Thyroid gland (tissue), 4 donors: ENCODE data around the gene TLX2. TPM values are rescaled to one million over a fixed set of nuclear protein-coding genes. Genes with fewer than 3 reads are reported as not detected.

Source experiments
- DNase-seq, 2 donors: peaks; one replicate each; pipeline ENCODE4 v3.0.0-alpha.2; 2019
- H3K27ac ChIP-seq, 3 donors: fragments of 200-600 bp; sonication (generic); 1 replicate in 2 of 3; 2 replicates in 1 of 3; pipeline ENCODE4 v1.5.1; 2016 to 2019; ENCODE audit warnings: mild to moderate bottlenecking in 1 of 3, moderate library complexity in 1 of 3
- H3K27me3 ChIP-seq: fragments of 200-600 bp; sonication (generic); one replicate; pipeline ENCODE4 v1.5.1; 2019
- H3K36me3 ChIP-seq, 2 donors: fragments of 200-600 bp; sonication (generic); one replicate each; pipeline ENCODE4 v1.5.1; 2016 to 2019
- H3K4me1 ChIP-seq, 2 donors: fragments of 200-600 bp; sonication (generic); one replicate each; pipeline ENCODE4 v1.5.1; 2017 to 2019
- H3K4me3 ChIP-seq, 3 donors: fragments of 200-600 bp; sonication (generic); replicated peaks in 1 of 3; 1 replicate in 2 of 3; 2 replicates in 1 of 3; pipeline ENCODE4 v1.5.1; 2016; ENCODE audit warnings: mild to moderate bottlenecking in 1 of 3
- H3K9me3 ChIP-seq: fragments of 200-600 bp; sonication (generic); one replicate; pipeline ENCODE4 v1.5.1; 2017
- POLR2A ChIP-seq, 2 donors: fragments of 450-650 bp; IDR thresholded peaks; one replicate each; pipeline ENCODE4 v1.6.1; 2017; ENCODE audit warnings: antibody characterized with exemption in 2 of 2, mild to moderate bottlenecking in 2 of 2, moderate library complexity in 1 of 2
- WGBS, 2 donors: methylation state at CpG; one replicate each; pipeline ENCODE4 v1.1.5; 2017; 5-methylcytosine and 5-hydroxymethylcytosine counted together
- intact Hi-C: fragments of 100-400 bp; cut with DNase I; formaldehyde crosslinking; loops from one replicate; pipeline ENCODE4 v1.15.1; 2023
- total RNA-seq, 4 donors: library from RNA; depleted of rRNA; stranded (reverse); fragments of >200 nt; gene quantifications; one replicate each; pipeline ENCODE4 v1.2.3, GENCODE V29; 2016
- TF ChIP-seq, protein P1 (sequence below), 6 experiments: fragments of 200-600 bp in 3 of 6; fragments of 450-650 bp in 3 of 6; sonication (generic) in 3 of 6; IDR thresholded peaks; one replicate each; pipeline ENCODE4 v1.5.1; 2016 to 2019; ENCODE audit warnings: antibody characterized with exemption in 6 of 6, mild to moderate bottlenecking in 2 of 6, inconsistent platforms in 1 of 6, moderate library complexity in 1 of 6

Gene TLX2
- total RNA-seq, 4 donors from 2014 or later = not detected

DNA sequence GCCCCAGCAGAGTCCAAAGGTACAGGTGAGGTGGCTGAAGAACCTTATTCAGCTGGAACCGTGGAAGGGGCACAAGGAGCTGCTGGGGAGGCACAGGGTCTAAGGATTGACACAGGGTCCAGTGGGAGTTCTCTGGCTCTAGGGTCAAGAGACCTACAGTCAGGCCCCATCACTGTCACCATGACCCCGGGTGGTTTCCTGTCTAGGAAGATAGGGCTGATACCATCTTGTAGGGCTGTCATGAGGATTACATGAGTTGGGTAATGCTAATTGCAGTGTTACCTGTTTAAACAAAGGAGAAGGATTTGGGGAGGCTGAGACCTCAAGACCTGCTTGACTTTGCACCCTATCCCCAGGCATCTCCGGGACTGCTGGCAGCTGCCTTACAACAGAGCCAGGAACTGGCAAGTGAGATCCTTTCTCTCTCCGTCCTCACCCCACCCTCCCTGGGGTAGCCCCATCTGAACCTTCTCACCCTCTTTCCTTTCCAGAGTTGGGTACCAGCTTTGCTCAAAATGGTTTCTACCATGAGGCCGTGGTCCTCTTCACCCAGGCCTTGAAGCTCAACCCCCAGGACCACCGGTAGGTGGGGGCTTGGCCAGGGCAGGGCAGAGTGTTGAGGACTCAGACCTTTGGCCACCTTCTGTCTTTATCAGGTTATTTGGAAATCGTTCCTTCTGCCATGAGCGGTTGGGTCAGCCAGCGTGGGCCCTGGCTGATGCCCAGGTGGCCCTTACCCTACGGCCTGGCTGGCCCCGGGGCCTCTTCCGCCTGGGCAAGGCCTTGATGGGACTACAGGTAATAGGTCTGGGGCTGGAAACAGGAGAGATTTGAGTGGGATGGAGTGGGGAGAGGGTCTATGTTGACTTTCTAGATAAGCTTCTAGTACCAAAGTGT, 22.4 kb upstream of the TLX2 start:
- WGBS, 2 donors = 95 to 99% methylated on average over 12 of the region's 12 CpGs
- Histone ChIP-seq H3K4me1 (no peaks in the 10 kb centered on the region), H3K27ac (no peak overlapping the region), H3K9me3 (no peaks in the 10 kb centered on the region), H3K36me3 (peaks cover 29 to 40% of the 10 kb centered on the region in 2 donors), H3K27me3 (no peaks in the 10 kb centered on the region), H3K4me3 (no peak overlapping the region)
- TF ChIP-seq POLR2A (IDR thresholded peaks at IDR 0.05) = no peak
- TF ChIP-seq, protein P1, sequence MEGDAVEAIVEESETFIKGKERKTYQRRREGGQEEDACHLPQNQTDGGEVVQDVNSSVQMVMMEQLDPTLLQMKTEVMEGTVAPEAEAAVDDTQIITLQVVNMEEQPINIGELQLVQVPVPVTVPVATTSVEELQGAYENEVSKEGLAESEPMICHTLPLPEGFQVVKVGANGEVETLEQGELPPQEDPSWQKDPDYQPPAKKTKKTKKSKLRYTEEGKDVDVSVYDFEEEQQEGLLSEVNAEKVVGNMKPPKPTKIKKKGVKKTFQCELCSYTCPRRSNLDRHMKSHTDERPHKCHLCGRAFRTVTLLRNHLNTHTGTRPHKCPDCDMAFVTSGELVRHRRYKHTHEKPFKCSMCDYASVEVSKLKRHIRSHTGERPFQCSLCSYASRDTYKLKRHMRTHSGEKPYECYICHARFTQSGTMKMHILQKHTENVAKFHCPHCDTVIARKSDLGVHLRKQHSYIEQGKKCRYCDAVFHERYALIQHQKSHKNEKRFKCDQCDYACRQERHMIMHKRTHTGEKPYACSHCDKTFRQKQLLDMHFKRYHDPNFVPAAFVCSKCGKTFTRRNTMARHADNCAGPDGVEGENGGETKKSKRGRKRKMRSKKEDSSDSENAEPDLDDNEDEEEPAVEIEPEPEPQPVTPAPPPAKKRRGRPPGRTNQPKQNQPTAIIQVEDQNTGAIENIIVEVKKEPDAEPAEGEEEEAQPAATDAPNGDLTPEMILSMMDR (IDR thresholded peaks at IDR 0.05) = no peak
- intact Hi-C loops = no loop called here
- no peak for DNase-seq

GRCh38 chr2:74493546-74493945, 20.7 kb upstream of the TLX2 start:
- intact Hi-C loops = no loop called here
- 92 to 95% methylated on average over 3 of the region's 3 CpGs for WGBS, 2 donors
- peaks cover 25 to 40% of the 10 kb centered on the region in 2 donors for H3K36me3 ChIP-seq

GRCh38 chr2:74495440-74495839, 18.8 kb upstream of the TLX2 start:
- Histone ChIP-seq H3K4me3 (no peak overlapping the region), H3K9me3 (no peaks in the 10 kb centered on the region), H3K27me3 (no peaks in the 10 kb centered on the region), H3K27ac (no peak overlapping the region), H3K4me1 (peaks cover 21 to 26% of the 10 kb centered on the region in 2 donors), H3K36me3 (peaks cover 19 to 33% of the 10 kb centered on the region in 2 donors)
- DNase-seq = no peak
- TF ChIP-seq POLR2A (IDR thresholded peaks at IDR 0.05) = no peak
- TF ChIP-seq, protein P1 (IDR thresholded peaks at IDR 0.05) = no peak
- 76 to 93% methylated on average over 1 of the region's 1 CpG for WGBS, 2 donors
- intact Hi-C loops = no loop called here

More at GRCh38 chr2:74493546-74493945, 20.7 kb upstream of the TLX2 start:
- DNase-seq = no peak
- Histone ChIP-seq H3K27ac (no peak overlapping the region), H3K27me3 (no peaks in the 10 kb centered on the region), H3K4me1 (peaks cover 12 to 14% of the 10 kb centered on the region in 2 donors), H3K9me3 (no peaks in the 10 kb centered on the region), H3K4me3 (no peak overlapping the region)
- TF ChIP-seq, protein P1 (IDR thresholded peaks at IDR 0.05) = no peak
- no peak for TF ChIP-seq POLR2A (IDR thresholded peaks at IDR 0.05)

DNA sequence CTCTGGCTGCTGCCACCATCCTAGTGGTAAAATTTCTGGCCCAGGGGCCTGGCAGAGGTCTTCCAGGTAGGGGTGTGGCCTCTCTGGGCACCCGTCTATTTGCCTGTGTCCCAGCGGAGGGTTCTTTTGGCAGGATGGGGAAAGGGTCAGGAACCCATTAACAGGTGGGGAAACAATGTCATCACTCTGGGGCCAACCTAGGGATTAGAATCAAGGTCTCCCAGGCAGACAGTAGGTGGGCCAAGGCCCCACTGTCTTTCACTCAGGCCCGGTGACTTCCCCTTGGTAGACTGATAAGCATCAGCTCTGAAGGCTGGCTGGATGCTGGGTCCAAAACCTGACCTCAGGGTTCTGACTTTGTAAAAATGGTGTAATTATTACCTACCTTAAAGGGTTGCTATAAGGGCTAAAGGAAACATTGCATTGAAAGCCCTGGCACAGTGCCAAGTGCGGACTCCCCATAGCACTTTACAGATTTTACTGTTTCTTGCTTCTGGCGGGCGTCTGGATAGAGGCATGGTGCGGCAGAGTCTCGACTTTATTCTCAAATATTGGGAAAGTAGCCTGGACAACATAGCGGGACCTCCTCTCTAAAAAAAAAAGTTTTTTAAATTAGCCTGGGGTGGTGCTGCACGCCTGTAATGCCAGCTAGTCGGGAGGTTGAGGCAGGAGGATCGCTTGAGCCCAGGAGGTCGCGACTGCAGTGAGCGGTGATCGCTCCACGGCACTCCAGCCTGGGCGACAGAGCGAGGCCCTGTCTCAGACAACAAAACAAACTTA, 17.1 kb upstream of the TLX2 start:
- TF ChIP-seq, protein P1 (IDR thresholded peaks at IDR 0.05) = no peak
- no peak for TF ChIP-seq POLR2A (IDR thresholded peaks at IDR 0.05)
- intact Hi-C loops = no loop called here
- Histone ChIP-seq H3K9me3 (no peaks in the 10 kb centered on the region), H3K27me3 (peaks cover 1% of the 10 kb centered on the region), H3K4me3 (peak overlapping the region in 1 of 3 donors; percentile 19), H3K4me1 (peaks cover 21 to 26% of the 10 kb centered on the region in 2 donors), H3K36me3 (peaks cover 1 to 15% of the 10 kb centered on the region in 2 donors), H3K27ac (no peak overlapping the region)
- no peak for DNase-seq
- 52 to 58% methylated on average over 19 of the region's 19 CpGs for WGBS, 2 donors
